Endothelial cell (in vitro differentiated cells): ENCODE results near the gene STIM1. TPM values are rescaled to one million over a fixed set of nuclear protein-coding genes. Genes with fewer than 3 reads are reported as not detected.

Source experiments
- DNase-seq: peaks from one replicate; pipeline ENCODE4 v3.0.0; 2021; ENCODE audit warnings: low spot score
- H3K27ac Mint-ChIP-seq: one replicate; pipeline ENCODE4 v1.8.0; 2021; ENCODE audit warnings: mixed read lengths, inconsistent platforms; ENCODE audit not compliant: unreplicated experiment
- H3K27me3 Mint-ChIP-seq: one replicate; pipeline ENCODE4 v1.8.0; 2021; ENCODE audit warnings: mild to moderate bottlenecking, moderate library complexity, mixed read lengths, inconsistent platforms; ENCODE audit not compliant: unreplicated experiment
- H3K36me3 Mint-ChIP-seq: one replicate; pipeline ENCODE4 v1.8.0; 2021; ENCODE audit warnings: mild to moderate bottlenecking, low read depth, mixed read lengths, inconsistent platforms; ENCODE audit not compliant: unreplicated experiment
- H3K4me1 Mint-ChIP-seq: one replicate; pipeline ENCODE4 v1.8.0; 2021; ENCODE audit warnings: mild to moderate bottlenecking, mixed read lengths, inconsistent platforms; ENCODE audit not compliant: unreplicated experiment
- H3K4me3 Mint-ChIP-seq: one replicate; pipeline ENCODE4 v1.8.0; 2021; ENCODE audit warnings: mild to moderate bottlenecking, mixed read lengths, inconsistent platforms; ENCODE audit not compliant: unreplicated experiment
- H3K9me3 Mint-ChIP-seq: one replicate; pipeline ENCODE4 v1.8.0; 2021; ENCODE audit warnings: mixed read lengths, inconsistent platforms; ENCODE audit not compliant: unreplicated experiment
- total RNA-seq: library from RNA; stranded (reverse); fragmentation: NEBNext Ultra II Directional; extraction: Animal tissue kit (Norgen Biotek cat#: 25700); gene quantifications from one replicate; pipeline ENCODE4 v1.2.1, GENCODE V29; 2021; ENCODE audit not compliant: unreplicated experiment
- TF ChIP-seq, protein P1 (sequence below): fragments of 200-600 bp; sonication (generic); IDR thresholded peaks from one replicate; pipeline ENCODE4 v1.5.0; 2021; ENCODE audit warnings: antibody characterized with exemption; ENCODE audit not compliant: unreplicated experiment

STIM1 gene
- total RNA-seq, 1 donor from 2014 or later = 35.9 TPM

DNA sequence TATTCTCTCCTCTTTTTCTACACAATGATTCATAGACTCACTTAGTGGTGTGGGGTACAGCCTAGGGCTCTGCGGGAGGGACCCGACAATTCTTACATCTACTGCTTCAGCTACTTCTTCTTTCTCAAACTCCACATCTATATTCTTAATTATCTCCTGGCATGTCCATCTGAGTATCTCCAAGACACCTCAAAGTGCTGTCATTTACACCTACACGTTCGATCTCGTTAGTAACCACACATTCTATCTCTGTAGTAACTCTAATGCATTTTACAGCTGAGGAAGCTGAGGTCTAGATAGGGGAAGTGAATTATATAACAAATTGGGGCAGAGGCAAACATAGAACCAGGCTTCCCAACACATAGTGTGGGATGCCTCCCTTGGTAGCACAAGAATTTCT is 211.4 kb downstream of the STIM1 start:
- Mint-ChIP-seq H3K9me3 (no peaks in the 10 kb centered on the region), H3K4me3 (no peak overlapping the region), H3K27me3 (no peaks in the 10 kb centered on the region), H3K36me3 (no peaks in the 10 kb centered on the region), H3K4me1 (peaks cover 18% of the 10 kb centered on the region), H3K27ac (no peak overlapping the region)
- DNase-seq = no peak
- TF ChIP-seq, protein P1, sequence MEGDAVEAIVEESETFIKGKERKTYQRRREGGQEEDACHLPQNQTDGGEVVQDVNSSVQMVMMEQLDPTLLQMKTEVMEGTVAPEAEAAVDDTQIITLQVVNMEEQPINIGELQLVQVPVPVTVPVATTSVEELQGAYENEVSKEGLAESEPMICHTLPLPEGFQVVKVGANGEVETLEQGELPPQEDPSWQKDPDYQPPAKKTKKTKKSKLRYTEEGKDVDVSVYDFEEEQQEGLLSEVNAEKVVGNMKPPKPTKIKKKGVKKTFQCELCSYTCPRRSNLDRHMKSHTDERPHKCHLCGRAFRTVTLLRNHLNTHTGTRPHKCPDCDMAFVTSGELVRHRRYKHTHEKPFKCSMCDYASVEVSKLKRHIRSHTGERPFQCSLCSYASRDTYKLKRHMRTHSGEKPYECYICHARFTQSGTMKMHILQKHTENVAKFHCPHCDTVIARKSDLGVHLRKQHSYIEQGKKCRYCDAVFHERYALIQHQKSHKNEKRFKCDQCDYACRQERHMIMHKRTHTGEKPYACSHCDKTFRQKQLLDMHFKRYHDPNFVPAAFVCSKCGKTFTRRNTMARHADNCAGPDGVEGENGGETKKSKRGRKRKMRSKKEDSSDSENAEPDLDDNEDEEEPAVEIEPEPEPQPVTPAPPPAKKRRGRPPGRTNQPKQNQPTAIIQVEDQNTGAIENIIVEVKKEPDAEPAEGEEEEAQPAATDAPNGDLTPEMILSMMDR = no peak

DNA sequence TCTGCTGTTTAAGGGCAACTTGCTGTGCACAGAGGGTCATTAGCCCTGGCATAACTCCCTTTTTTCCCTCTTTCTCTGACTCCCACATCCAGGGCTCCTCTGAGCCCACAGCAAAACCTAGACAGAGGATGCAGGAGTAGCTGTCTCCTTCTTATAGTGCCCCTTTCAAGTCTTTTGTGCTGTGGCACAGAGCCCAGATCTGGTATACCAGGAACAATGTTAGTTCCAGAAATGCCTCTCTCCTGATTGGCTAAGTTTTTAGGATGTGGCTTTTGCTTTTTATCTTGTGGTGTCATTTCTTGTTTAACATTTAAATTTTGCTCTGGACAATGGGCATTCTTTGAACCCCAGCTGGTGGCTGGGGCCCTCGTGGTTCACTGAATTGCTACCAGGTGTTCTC is 213.5 kb downstream of the STIM1 start:
- Mint-ChIP-seq H3K4me3 (no peak overlapping the region), H3K4me1 (peaks cover 26% of the 10 kb centered on the region), H3K27me3 (no peaks in the 10 kb centered on the region), H3K27ac (no peak overlapping the region), H3K36me3 (peaks cover 2% of the 10 kb centered on the region), H3K9me3 (no peaks in the 10 kb centered on the region)
- TF ChIP-seq, protein P1 = no peak
- DNase-seq = no peak

DNA sequence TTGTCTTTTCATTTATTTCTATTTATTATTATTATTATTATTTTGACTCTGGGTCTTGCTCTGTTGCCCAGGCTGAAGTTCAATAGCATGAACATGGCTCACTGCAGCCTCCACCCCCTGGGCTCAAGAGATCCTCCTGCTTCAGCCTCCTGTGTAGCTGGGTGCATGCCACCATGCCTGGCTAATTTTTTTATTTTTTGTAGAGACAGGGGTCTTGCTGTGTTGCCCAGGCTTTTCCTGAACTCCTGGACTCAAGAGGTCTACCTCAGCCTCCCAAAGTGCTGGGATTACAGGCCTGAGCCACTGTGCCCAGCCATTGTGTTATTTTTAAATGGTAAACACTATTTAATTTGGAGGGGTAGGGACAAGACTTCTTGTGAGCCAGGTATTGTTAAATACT is 215.9 kb downstream of the STIM1 start:
- TF ChIP-seq, protein P1 = no peak
- no peak for DNase-seq
- H3K4me3 Mint-ChIP-seq = no peak overlapping the region
- H3K4me1 Mint-ChIP-seq = peaks cover 11% of the 10 kb centered on the region
- peaks cover 5% of the 10 kb centered on the region for H3K36me3 Mint-ChIP-seq
- H3K9me3 Mint-ChIP-seq = no peaks in the 10 kb centered on the region
- no peak overlapping the region for H3K27ac Mint-ChIP-seq
- peaks cover 1% of the 10 kb centered on the region for H3K27me3 Mint-ChIP-seq

DNA sequence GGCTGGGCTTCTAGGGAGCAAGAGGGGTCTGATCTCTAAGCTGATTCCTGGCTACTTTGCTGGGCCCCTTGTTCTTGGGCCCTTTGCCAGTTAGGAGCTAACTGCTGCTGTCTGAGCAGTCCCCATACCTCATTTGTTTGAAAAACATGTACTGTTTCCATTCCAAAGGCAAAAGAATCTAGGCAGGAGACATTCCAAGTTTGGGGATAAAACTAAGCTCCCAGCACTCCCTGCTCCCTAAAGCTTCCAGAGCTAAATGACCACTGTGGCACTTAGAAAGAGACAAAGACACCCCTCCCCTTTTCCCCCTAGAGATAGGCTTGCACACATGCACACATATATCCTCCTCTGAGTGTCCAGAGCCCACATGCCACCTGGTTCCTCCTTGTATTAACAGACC is 216.4 kb downstream of the STIM1 start:
- no peak for DNase-seq
- TF ChIP-seq, protein P1 = no peak
- peaks cover 1% of the 10 kb centered on the region for H3K27me3 Mint-ChIP-seq
- no peaks in the 10 kb centered on the region for H3K9me3 Mint-ChIP-seq
- H3K36me3 Mint-ChIP-seq = peaks cover 5% of the 10 kb centered on the region
- no peak overlapping the region for H3K4me3 Mint-ChIP-seq
- H3K4me1 Mint-ChIP-seq = peaks cover 11% of the 10 kb centered on the region
- H3K27ac Mint-ChIP-seq = no peak overlapping the region

DNA sequence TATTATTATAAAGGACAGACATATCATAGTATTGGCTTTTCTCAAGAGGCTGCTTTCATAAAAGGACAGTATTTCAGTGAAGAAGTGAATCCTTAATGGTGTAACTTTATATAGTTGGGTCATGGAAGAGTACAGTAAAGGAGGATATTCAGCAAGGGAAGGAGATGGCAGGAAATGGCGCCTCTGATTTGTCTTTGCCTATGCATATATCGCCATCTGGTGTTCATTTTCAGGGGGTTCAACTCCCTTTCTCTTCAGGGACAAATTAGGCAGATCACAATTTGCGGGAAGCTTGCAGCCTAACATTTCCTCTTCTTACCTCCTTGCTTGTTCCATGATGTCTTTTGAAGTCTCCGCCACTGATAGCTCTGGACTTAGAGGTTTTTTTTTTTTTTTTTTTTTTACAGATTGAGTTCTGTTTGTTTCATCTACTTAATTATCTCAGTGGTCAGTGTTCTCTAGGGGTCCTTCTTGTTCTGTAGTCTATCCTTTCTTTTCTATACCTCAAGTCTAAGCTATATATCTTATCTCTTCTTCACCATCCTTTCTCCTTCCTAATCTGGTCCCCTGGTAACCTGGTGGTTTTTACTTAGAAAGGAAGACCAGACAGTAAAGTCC is 217.3 kb downstream of the STIM1 start:
- Mint-ChIP-seq H3K4me3 (no peak overlapping the region), H3K9me3 (no peaks in the 10 kb centered on the region), H3K4me1 (peaks cover 11% of the 10 kb centered on the region), H3K27me3 (peaks cover 1% of the 10 kb centered on the region), H3K36me3 (peaks cover 5% of the 10 kb centered on the region), H3K27ac (no peak overlapping the region)
- TF ChIP-seq, protein P1 = peak; percentile 73
- peak; percentile 66 for DNase-seq
